IPS DF 6.9 (cell line): ENCODE measurements around the gene ARHGEF39.

ENCODE experiments used
- DNase-seq: peaks from one replicate; pipeline ENCODE4 v3.0.0-alpha.2; 2013; ENCODE audit warnings: low read depth, low spot score
- H3K27ac ChIP-seq: one replicate; pipeline ENCODE4 v1.5.1; 2013; ENCODE audit warnings: low read length, control low read depth
- H3K27me3 ChIP-seq: 2 replicates; pipeline ENCODE4 v1.6.1; 2013; ENCODE audit warnings: mild to moderate bottlenecking, low read length; ENCODE audit not compliant: control insufficient read depth, insufficient read depth
- H3K36me3 ChIP-seq: 2 replicates; pipeline ENCODE4 v1.6.1; 2013; ENCODE audit warnings: low read length; ENCODE audit not compliant: control insufficient read depth, insufficient read depth
- H3K4me1 ChIP-seq: 2 replicates; pipeline ENCODE4 v1.6.1; 2013; ENCODE audit warnings: low read length; ENCODE audit not compliant: control insufficient read depth, insufficient read depth
- H3K4me3 ChIP-seq: 2 replicates; pipeline ENCODE4 v1.5.1; 2013; ENCODE audit warnings: mild to moderate bottlenecking, low read length
- H3K9me3 ChIP-seq: 2 replicates; pipeline ENCODE4 v1.6.1; 2013; ENCODE audit warnings: low read length, inconsistent platforms; ENCODE audit not compliant: control insufficient read depth, insufficient read depth
- WGBS: extraction: QIAGEN DNeasy Blood & Tissue Kit; methylation state at CpG from one replicate; pipeline ENCODE4 v1.1.7; 2013; ENCODE audit warnings: mixed read lengths, missing lambda C conversion rate; ENCODE audit not compliant: insufficient read length, insufficient coverage; 5-methylcytosine and 5-hydroxymethylcytosine counted together

Gene ARHGEF39

GRCh38 chr9:35705372-35705771 is 40.4 kb upstream of the ARHGEF39 start:
- WGBS = no CpG with 5 or more reads among the region's 8 CpGs
- Histone ChIP-seq H3K27me3 (no peaks in the 10 kb centered on the region), H3K27ac (no peak overlapping the region), H3K4me3 (no peak overlapping the region), H3K9me3 (no peaks in the 10 kb centered on the region), H3K4me1 (no peaks in the 10 kb centered on the region), H3K36me3 (peaks cover 51% of the 10 kb centered on the region)
- no peak for DNase-seq

- H3K4me1 ChIP-seq = no peaks in the 10 kb centered on the region; the same call in 1 of the 2 replicates
- H3K27me3 ChIP-seq = no peaks in the 10 kb centered on the region
- no peaks in the 10 kb centered on the region for H3K9me3 ChIP-seq
- H3K4me3 ChIP-seq = no peak overlapping the region
- WGBS = no CpG with 5 or more reads among the region's 26 CpGs
- DNase-seq = no peak
- peaks cover 62% of the 10 kb centered on the region for H3K36me3 ChIP-seq
- H3K27ac ChIP-seq = no peak overlapping the region
These were observed 39.1 kb upstream of the ARHGEF39 start for GRCh38 chr9:35703906-35704672.

GRCh38 chr9:35702696-35703095 is 37.7 kb upstream of the ARHGEF39 start:
- Histone ChIP-seq H3K36me3 (peaks cover 71% of the 10 kb centered on the region), H3K27ac (no peak overlapping the region), H3K4me1 (no peaks in the 10 kb centered on the region; the same call in 1 of the 2 replicates), H3K9me3 (no peaks in the 10 kb centered on the region), H3K4me3 (no peak overlapping the region), H3K27me3 (no peaks in the 10 kb centered on the region)
- DNase-seq = no peak
- WGBS = no CpG with 5 or more reads among the region's 7 CpGs

- no peaks in the 10 kb centered on the region for H3K9me3 ChIP-seq
- H3K4me3 ChIP-seq = no peak overlapping the region
- no peaks in the 10 kb centered on the region; the same call in 1 of the 2 replicates for H3K4me1 ChIP-seq
- H3K27ac ChIP-seq = no peak overlapping the region
- DNase-seq = no peak
- H3K36me3 ChIP-seq = peaks cover 57% of the 10 kb centered on the region
- H3K27me3 ChIP-seq = no peaks in the 10 kb centered on the region
These were observed 35.9 kb upstream of the ARHGEF39 start for GRCh38 chr9:35700942-35701341.

- peaks cover 49% of the 10 kb centered on the region for H3K36me3 ChIP-seq
- no peak overlapping the region for H3K27ac ChIP-seq
- no peak for DNase-seq
- H3K4me1 ChIP-seq = no peaks in the 10 kb centered on the region; the same call in 1 of the 2 replicates
- no peaks in the 10 kb centered on the region for H3K9me3 ChIP-seq
- no peaks in the 10 kb centered on the region for H3K27me3 ChIP-seq
- no CpG with 5 or more reads among the region's 11 CpGs for WGBS
- no peak overlapping the region for H3K4me3 ChIP-seq
These were observed 35.0 kb upstream of the ARHGEF39 start for GRCh38 chr9:35700031-35700430.

- WGBS = no CpG with 5 or more reads among the region's 5 CpGs
- no peak for DNase-seq
- Histone ChIP-seq H3K27me3 (no peaks in the 10 kb centered on the region), H3K36me3 (peaks cover 33% of the 10 kb centered on the region), H3K27ac (no peak overlapping the region), H3K4me1 (no peaks in the 10 kb centered on the region; the same call in 1 of the 2 replicates), H3K9me3 (no peaks in the 10 kb centered on the region), H3K4me3 (no peak overlapping the region)
These were observed 33.2 kb upstream of the ARHGEF39 start for GRCh38 chr9:35698231-35698630.

- H3K27me3 ChIP-seq = no peaks in the 10 kb centered on the region
- no peak overlapping the region for H3K27ac ChIP-seq
- H3K4me3 ChIP-seq = no peak overlapping the region
- H3K9me3 ChIP-seq = no peaks in the 10 kb centered on the region
- DNase-seq = no peak
- H3K4me1 ChIP-seq = no peaks in the 10 kb centered on the region; the same call in 1 of the 2 replicates
- H3K36me3 ChIP-seq = peaks cover 31% of the 10 kb centered on the region
- no CpG with 5 or more reads among the region's 14 CpGs for WGBS
These were observed 32.5 kb upstream of the ARHGEF39 start for GRCh38 chr9:35697486-35697885.

GRCh38 chr9:35696520-35697215 is 31.7 kb upstream of the ARHGEF39 start:
- no peak for DNase-seq
- Histone ChIP-seq H3K9me3 (no peaks in the 10 kb centered on the region), H3K4me3 (no peak overlapping the region), H3K4me1 (no peaks in the 10 kb centered on the region; the same call in 1 of the 2 replicates), H3K36me3 (peaks cover 27% of the 10 kb centered on the region), H3K27me3 (no peaks in the 10 kb centered on the region), H3K27ac (no peak overlapping the region)
- no CpG with 5 or more reads among the region's 9 CpGs for WGBS

GRCh38 chr9:35695943-35696401 is 31.0 kb upstream of the ARHGEF39 start:
- Histone ChIP-seq H3K27ac (no peak overlapping the region), H3K4me3 (no peak overlapping the region), H3K36me3 (peaks cover 27% of the 10 kb centered on the region), H3K4me1 (peaks cover 2% of the 10 kb centered on the region), H3K27me3 (no peaks in the 10 kb centered on the region), H3K9me3 (no peaks in the 10 kb centered on the region)
- WGBS = no CpG with 5 or more reads among the region's 3 CpGs
- DNase-seq = no peak

- H3K4me3 ChIP-seq = no peak overlapping the region
- H3K27ac ChIP-seq = no peak overlapping the region
- no peaks in the 10 kb centered on the region for H3K9me3 ChIP-seq
- no peaks in the 10 kb centered on the region for H3K27me3 ChIP-seq
- H3K36me3 ChIP-seq = 0 out of 2 replicates have a peak, but pooled peaks cover 3% of the 10 kb centered on the region
- peaks cover 2% of the 10 kb centered on the region; the same call in 1 of the 2 replicates for H3K4me1 ChIP-seq
- no peak for DNase-seq
- WGBS = no CpG with 5 or more reads among the region's 13 CpGs
These were observed 26.8 kb upstream of the ARHGEF39 start for GRCh38 chr9:35691757-35692301.
